ENCODE data around the gene ADRB2. TPM values are rescaled to one million over a fixed set of nuclear protein-coding genes. Genes with fewer than 3 reads are reported as not detected.
A peak's percentile ranks its signal among the peaks of the same experiment; 100 is the strongest.

The ADRB2 gene
- total and polyA plus RNA-seq, 11 donors: 1.8 to 8.3 (median 5.2) TPM

DNA sequence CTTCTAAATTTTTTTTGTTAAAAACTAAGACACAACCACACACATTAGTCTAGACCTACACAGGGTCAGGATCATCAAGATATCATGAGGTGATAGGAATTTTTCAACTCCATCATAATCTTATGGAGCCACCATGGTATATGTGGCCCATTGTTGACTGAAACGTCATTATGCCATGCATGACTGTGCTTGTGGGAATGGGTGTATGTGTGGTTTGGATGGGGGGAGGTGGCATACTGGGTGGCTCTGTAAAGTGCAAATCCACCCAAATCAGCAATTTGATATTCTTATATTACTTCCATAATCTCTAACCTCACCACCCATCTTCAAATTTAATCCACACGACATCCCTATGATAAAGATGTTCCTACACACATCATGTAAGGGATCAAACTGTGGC is 21.0 kb downstream of the ADRB2 start:
- no peak for TF ChIP-seq POLR2A (IDR thresholded peaks at IDR 0.05)
- intact Hi-C loops (cut with DNase I): no loop called here
- Histone ChIP-seq H3K4me3 (no peak overlapping the region), H3K27me3 (no peaks in the 10 kb centered on the region), H3K27ac (peak overlapping the region in 1 of 12 donors; percentile 15), H3K36me3 (no peaks in the 10 kb centered on the region), H3K4me1 (peaks cover 0 to 72% (median 14%) of the 10 kb centered on the region in 12 donors), H3K9me3 (no peaks in the 10 kb centered on the region)
- no peak for ATAC-seq
- WGBS, 4 donors: 91 to 98% (median 94%) methylated on average over 2 of the region's 2 CpGs
- DNase-seq: no peak

DNA sequence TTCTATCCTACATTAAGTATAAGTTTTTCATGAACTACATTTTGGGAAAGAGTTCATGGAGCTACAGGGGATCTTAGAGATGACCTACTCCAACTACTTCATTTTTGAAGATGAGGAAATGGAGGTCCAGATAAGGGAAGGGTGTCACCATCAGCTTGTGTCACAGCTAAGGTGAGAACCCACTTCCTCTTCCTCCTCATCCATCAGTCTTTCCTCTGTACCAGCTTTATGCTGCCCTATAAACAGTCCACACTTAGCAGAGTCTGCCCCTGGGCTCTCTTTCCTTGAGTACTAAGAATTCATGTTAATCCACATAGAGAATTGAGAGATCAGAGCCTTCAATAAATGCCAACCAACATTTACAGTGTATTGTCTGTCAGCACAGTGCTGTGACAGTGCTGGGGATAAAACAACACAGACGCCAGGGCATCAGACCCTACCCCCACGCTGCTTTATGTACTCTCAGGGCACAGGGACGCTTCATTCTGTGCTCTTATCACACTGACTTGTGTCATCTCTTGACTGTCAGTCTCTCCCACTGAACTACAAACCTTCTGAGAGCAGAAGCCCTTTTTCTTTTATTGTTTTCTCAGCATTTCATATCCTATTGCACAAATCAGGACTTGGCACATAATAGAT is 22.1 kb downstream of the ADRB2 start:
- Histone ChIP-seq H3K4me3 (no peak overlapping the region), H3K27ac (peak overlapping the region in 2 of 12 donors; percentile 15 to 75), H3K9me3 (no peaks in the 10 kb centered on the region), H3K36me3 (no peaks in the 10 kb centered on the region), H3K27me3 (no peaks in the 10 kb centered on the region), H3K4me1 (peaks cover 0 to 61% (median 8%) of the 10 kb centered on the region in 12 donors)
- DNase-seq (no peak), ATAC-seq (peak in 2 of 4 donors; percentile 28 to 37)
- intact Hi-C loops (cut with DNase I): no loop called here
- WGBS, 4 donors: 75 to 87% (median 81%) methylated on average over 3 of the region's 3 CpGs
- TF ChIP-seq, protein P1, sequence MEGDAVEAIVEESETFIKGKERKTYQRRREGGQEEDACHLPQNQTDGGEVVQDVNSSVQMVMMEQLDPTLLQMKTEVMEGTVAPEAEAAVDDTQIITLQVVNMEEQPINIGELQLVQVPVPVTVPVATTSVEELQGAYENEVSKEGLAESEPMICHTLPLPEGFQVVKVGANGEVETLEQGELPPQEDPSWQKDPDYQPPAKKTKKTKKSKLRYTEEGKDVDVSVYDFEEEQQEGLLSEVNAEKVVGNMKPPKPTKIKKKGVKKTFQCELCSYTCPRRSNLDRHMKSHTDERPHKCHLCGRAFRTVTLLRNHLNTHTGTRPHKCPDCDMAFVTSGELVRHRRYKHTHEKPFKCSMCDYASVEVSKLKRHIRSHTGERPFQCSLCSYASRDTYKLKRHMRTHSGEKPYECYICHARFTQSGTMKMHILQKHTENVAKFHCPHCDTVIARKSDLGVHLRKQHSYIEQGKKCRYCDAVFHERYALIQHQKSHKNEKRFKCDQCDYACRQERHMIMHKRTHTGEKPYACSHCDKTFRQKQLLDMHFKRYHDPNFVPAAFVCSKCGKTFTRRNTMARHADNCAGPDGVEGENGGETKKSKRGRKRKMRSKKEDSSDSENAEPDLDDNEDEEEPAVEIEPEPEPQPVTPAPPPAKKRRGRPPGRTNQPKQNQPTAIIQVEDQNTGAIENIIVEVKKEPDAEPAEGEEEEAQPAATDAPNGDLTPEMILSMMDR (IDR thresholded peaks at IDR 0.05): no peak
- TF ChIP-seq POLR2A (IDR thresholded peaks at IDR 0.05): no peak

DNA sequence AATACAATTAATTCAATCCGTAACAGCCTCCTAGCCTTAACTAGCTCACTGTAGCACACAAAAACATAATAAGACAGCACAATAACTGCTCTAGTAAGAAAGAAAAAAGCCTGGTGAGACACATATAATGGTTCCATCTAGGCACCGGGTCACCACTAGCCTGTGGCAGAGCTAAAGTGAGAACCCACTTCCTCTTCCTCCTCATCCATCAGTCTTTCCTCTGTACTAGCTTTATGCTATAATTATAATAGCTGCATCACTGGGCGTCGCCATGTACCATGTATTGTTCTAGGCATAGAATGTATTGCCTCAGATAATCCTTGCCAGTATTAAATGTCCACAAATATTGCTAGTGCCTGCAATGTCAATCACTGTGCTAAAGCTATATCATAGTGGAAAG is 23.1 kb downstream of the ADRB2 start:
- TF ChIP-seq, protein P1 (IDR thresholded peaks at IDR 0.05): no peak
- TF ChIP-seq POLR2A (IDR thresholded peaks at IDR 0.05): no peak
- no peak overlapping the region for H3K4me3 ChIP-seq
- peaks cover 0 to 54% (median 1%) of the 10 kb centered on the region in 12 donors for H3K4me1 ChIP-seq
- no peaks in the 10 kb centered on the region for H3K27me3 ChIP-seq
- no peaks in the 10 kb centered on the region for H3K36me3 ChIP-seq
- H3K9me3 ChIP-seq: no peaks in the 10 kb centered on the region
- no peak for DNase-seq
- H3K27ac ChIP-seq: peak overlapping the region in 1 of 12 donors; percentile 75
- peak in 3 of 4 donors; percentile 26 to 56 (median 42) for ATAC-seq
- whole genome bisulfite sequencing, 4 donors: 83 to 90% (median 86%) methylated on average over 4 of the region's 4 CpGs
- intact Hi-C loops (cut with DNase I): no loop called here

DNA sequence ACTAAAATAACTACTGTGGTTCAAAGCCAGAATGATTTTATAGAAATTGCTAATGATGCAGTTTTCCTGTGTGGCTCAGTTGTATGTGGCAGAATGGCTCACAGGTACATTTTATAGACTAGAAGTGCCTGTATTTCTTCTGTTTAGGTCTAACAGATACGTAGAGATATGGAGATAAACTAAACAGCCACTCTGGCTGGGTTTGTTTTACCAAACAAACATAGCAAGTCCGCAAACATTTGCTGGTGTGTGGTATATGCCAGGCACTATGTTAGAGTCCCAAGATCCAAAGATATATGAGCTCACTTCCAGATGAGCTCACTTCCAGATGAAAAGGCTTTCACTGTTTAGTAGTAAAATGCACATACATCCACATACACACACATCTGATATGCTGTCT is 24.4 kb downstream of the ADRB2 start:
- 87 to 90% (median 88%) methylated on average over 2 of the region's 2 CpGs for WGBS, 4 donors
- Histone ChIP-seq H3K27ac (no peak overlapping the region), H3K27me3 (no peaks in the 10 kb centered on the region), H3K4me3 (no peak overlapping the region), H3K9me3 (no peaks in the 10 kb centered on the region), H3K4me1 (peaks cover 0 to 53% (median 9%) of the 10 kb centered on the region in 12 donors), H3K36me3 (no peaks in the 10 kb centered on the region)
- TF ChIP-seq, protein P1 (IDR thresholded peaks at IDR 0.05): no peak
- TF ChIP-seq POLR2A (IDR thresholded peaks at IDR 0.05): no peak
- ATAC-seq (no peak), DNase-seq (no peak)
- intact Hi-C loops (cut with DNase I): no loop called here

DNA sequence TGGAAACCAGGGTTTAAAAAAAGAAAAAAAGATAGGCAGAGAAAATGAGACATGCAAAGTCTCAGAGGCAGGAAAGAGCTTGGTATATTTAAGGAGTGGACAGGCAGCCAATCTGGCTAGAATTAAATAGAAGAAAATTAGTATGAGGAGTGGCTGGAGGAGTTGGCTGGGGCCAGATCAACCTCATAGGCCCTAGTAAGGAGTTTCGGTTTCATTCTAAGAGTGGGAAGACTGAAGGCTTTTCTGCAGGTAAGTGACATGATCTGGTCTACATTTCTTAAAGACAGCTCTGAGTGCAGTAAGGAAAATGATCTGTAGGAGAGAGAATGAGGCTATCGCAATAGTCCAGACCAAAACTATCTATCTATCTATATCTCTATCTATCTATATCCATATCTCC is 27.5 kb downstream of the ADRB2 start:
- no peaks in the 10 kb centered on the region for H3K9me3 ChIP-seq
- H3K27ac ChIP-seq: no peak overlapping the region
- TF ChIP-seq POLR2A (IDR thresholded peaks at IDR 0.05): no peak
- TF ChIP-seq, protein P1 (IDR thresholded peaks at IDR 0.05): no peak
- 93 to 97% (median 95%) methylated on average over 2 of the region's 2 CpGs for WGBS, 4 donors
- DNase-seq (no peak), ATAC-seq (no peak)
- intact Hi-C loops (cut with DNase I): no loop called here
- H3K27me3 ChIP-seq: no peaks in the 10 kb centered on the region
- H3K4me1 ChIP-seq: peaks cover 0 to 51% (median 22%) of the 10 kb centered on the region in 12 donors
- no peak overlapping the region for H3K4me3 ChIP-seq
- no peaks in the 10 kb centered on the region for H3K36me3 ChIP-seq

All from heart left ventricle (tissue), 16 donors.